ENCODE measurements around the gene CGB8. TPM values are rescaled to one million over a fixed set of nuclear protein-coding genes. Genes with fewer than 3 reads are reported as not detected.
"Not testable (repeated sequence)": the region's sequence is repeated elsewhere in the genome, so short reads cannot be mapped to it uniquely, and the experiment has no call there.

Gene CGB8
- not detected for polyA plus RNA-seq (2012; ENCODE audit: insufficient read length, low read depth)

GRCh38 chr19:49049011-49049410, at the start of gene CGB8:
TSS of gene CGB8 (minus strand) at chr19:49049111. CDS start at chr19:49048739, 372 bp downstream.
- TF ChIP-seq TAF1 (IDR thresholded peaks at IDR 0.05; ENCODE audit: borderline replicate concordance, insufficient read depth, low read length); FOXP2 (optimal IDR thresholded peaks at IDR 0.05; ENCODE audit: borderline replicate concordance, extremely low read depth, extremely low read length, insufficient read depth); POLR2AphosphoS5 (IDR thresholded peaks at IDR 0.05; ENCODE audit: low read depth, low read length): not testable (repeated sequence)

DNA sequence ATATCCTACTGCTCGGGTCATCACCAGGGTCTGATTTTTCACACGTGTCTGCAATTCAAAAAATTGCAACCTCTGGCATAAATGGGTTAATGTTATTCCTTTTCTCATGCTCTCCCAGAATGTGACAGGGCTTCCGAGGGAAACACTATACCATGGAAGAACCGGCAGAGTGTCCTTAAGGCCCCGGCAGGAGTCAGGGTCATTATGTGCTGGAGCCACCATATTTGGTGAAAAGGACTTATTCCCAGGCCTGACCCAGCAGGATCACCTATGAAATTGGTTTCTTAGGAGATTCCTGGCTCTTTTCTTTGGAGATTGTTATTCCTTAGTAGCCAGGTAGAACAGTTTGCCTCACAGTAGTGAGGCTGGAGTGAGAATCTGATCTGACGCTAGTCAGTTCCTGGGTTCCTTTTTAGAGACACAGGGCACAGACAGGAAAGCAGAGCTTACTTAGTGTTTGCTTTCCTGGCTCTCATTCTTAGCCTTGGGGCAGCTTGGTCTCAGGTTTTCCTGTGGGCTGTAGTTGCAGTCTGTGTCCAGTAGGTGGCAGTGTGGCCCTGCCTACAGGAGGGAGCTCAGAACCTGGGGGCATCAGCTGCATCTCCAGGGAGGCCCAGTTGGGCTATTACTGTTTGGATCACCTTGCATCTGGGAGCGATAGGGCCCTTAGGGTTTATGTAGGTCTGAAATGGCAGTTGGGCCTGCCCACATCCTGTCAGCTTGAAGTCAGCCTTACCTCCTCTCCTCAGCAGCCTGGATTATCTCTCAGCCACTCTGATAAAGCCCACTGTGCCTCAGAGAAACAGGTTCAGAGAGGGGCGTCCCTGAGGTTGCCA, 48.8 kb upstream of the CGB8 start:
- peak; percentile 41; the same call in 1 of the 2 replicates for TF ChIP-seq POLR2AphosphoS5 (IDR thresholded peaks at IDR 0.05; ENCODE audit: low read depth, low read length)
- TF ChIP-seq TAF1 (IDR thresholded peaks at IDR 0.05; ENCODE audit: borderline replicate concordance, insufficient read depth, low read length), result no peak
- TF ChIP-seq FOXP2 (optimal IDR thresholded peaks at IDR 0.05; ENCODE audit: borderline replicate concordance, extremely low read depth, extremely low read length, insufficient read depth), result no peak

DNA sequence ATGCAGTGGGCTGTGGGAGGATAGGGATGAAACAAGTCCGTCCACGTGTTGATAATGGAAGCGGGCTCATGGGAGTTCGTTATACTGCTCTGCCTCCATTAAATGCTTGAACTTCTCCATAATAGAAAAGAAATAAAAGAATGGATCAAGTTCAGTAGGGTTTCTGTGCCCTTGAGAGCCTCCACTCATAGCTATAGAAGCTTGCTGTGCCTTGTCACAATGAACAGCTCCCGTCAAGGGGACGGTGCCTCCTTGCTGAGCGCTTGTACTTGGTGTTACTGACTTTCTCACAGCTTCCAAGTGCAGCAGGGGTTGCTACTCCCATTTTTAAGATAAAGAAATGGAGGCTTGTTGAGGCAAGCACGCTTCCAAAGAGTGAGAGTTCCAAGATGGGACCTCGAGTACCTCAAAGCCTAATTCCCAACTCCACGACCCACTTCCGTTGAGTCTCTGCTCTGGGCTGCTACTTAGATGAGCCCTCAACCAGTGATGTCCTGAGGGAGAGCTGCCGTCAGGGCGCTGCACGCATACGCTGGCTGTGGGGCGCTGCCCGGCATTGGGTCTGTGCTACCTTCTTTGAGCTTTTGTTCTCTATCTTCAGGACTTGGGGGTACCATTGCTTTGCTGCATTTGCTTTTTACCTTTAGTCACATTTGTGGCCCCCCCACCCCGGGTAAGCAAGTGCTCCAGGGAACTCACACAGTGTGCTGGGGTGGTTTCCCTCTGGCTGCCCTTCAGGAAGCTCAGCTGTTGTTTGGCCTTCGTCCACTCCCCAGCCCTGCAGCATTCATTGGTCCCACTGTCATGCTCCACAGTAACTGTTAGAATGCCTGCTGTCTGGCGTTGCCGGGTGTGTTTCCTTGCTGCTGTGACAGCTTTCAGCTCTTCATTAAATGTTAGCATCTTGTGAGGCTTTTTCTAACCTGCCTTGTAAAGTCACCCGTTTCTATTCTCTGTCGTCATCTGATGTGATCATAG, 45.9 kb upstream of the CGB8 start:
- TF ChIP-seq POLR2AphosphoS5 (IDR thresholded peaks at IDR 0.05; ENCODE audit: low read depth, low read length) (peak; percentile 52), TAF1 (IDR thresholded peaks at IDR 0.05; ENCODE audit: borderline replicate concordance, insufficient read depth, low read length) (no peak), FOXP2 (optimal IDR thresholded peaks at IDR 0.05; ENCODE audit: borderline replicate concordance, extremely low read depth, extremely low read length, insufficient read depth) (no peak)
- TF ChIP-seq, protein P1, sequence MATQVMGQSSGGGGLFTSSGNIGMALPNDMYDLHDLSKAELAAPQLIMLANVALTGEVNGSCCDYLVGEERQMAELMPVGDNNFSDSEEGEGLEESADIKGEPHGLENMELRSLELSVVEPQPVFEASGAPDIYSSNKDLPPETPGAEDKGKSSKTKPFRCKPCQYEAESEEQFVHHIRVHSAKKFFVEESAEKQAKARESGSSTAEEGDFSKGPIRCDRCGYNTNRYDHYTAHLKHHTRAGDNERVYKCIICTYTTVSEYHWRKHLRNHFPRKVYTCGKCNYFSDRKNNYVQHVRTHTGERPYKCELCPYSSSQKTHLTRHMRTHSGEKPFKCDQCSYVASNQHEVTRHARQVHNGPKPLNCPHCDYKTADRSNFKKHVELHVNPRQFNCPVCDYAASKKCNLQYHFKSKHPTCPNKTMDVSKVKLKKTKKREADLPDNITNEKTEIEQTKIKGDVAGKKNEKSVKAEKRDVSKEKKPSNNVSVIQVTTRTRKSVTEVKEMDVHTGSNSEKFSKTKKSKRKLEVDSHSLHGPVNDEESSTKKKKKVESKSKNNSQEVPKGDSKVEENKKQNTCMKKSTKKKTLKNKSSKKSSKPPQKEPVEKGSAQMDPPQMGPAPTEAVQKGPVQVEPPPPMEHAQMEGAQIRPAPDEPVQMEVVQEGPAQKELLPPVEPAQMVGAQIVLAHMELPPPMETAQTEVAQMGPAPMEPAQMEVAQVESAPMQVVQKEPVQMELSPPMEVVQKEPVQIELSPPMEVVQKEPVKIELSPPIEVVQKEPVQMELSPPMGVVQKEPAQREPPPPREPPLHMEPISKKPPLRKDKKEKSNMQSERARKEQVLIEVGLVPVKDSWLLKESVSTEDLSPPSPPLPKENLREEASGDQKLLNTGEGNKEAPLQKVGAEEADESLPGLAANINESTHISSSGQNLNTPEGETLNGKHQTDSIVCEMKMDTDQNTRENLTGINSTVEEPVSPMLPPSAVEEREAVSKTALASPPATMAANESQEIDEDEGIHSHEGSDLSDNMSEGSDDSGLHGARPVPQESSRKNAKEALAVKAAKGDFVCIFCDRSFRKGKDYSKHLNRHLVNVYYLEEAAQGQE (IDR thresholded peaks at IDR 0.05; ENCODE audit: insufficient read depth in 1 of 2, low read depth in 2 of 2, low read length in 2 of 2), result no peak

- TF ChIP-seq, protein P1 (IDR thresholded peaks at IDR 0.05; ENCODE audit: insufficient read depth in 1 of 2, low read depth in 2 of 2, low read length in 2 of 2), result no peak
- no peak for TF ChIP-seq FOXP2 (optimal IDR thresholded peaks at IDR 0.05; ENCODE audit: borderline replicate concordance, extremely low read depth, extremely low read length, insufficient read depth)
- no peak for TF ChIP-seq TAF1 (IDR thresholded peaks at IDR 0.05; ENCODE audit: borderline replicate concordance, insufficient read depth, low read length)
- no peak for TF ChIP-seq SIN3A (IDR thresholded peaks at IDR 0.05; ENCODE audit: borderline replicate concordance, insufficient read depth, low read length)
- TF ChIP-seq POLR2AphosphoS5 (IDR thresholded peaks at IDR 0.05; ENCODE audit: low read depth, low read length), result no peak
Measured at GRCh38 chr19:49092686-49093085, 43.8 kb upstream of the CGB8 start.

GRCh38 chr19:49091391-49092038, 42.6 kb upstream of the CGB8 start:
- TF ChIP-seq POLR2AphosphoS5 (IDR thresholded peaks at IDR 0.05; ENCODE audit: low read depth, low read length), result no peak
- TF ChIP-seq TAF1 (IDR thresholded peaks at IDR 0.05; ENCODE audit: borderline replicate concordance, insufficient read depth, low read length), result no peak
- TF ChIP-seq, protein P1 (IDR thresholded peaks at IDR 0.05; ENCODE audit: insufficient read depth in 1 of 2, low read depth in 2 of 2, low read length in 2 of 2), result no peak

Measured in PFSK-1 (cell line).